Skeletal muscle tissue (tissue), 4 donors: ENCODE data around the gene IL6R. TPM values are rescaled to one million over a fixed set of nuclear protein-coding genes. Genes with fewer than 3 reads are reported as not detected.
A peak's percentile ranks its signal among the peaks of the same experiment; 100 is the strongest.

Experiments used
- H3K27ac ChIP-seq: one replicate; pipeline ENCODE4 v1.7.0; 2013; ENCODE audit warnings: mild to moderate bottlenecking, low read depth, low read length, inconsistent platforms
- H3K27me3 ChIP-seq, 3 donors: one replicate each; pipeline ENCODE4 v1.7.0; 2013; ENCODE audit warnings: low read length in 3 of 3; ENCODE audit not compliant: control insufficient read depth in 3 of 3, insufficient read depth in 3 of 3
- H3K36me3 ChIP-seq, 3 donors: one replicate each; pipeline ENCODE4 v1.7.0; 2013; ENCODE audit warnings: low read length in 3 of 3; ENCODE audit not compliant: control insufficient read depth in 3 of 3, insufficient read depth in 3 of 3
- H3K4me1 ChIP-seq, 3 donors: one replicate each; pipeline ENCODE4 v1.7.0; 2013; ENCODE audit warnings: low read length in 3 of 3, mild to moderate bottlenecking in 3 of 3; ENCODE audit not compliant: control insufficient read depth in 3 of 3, insufficient read depth in 3 of 3
- H3K4me3 ChIP-seq, 3 donors: one replicate each; pipeline ENCODE4 v1.7.0; 2013; ENCODE audit warnings: low read length in 3 of 3
- H3K9ac ChIP-seq, 3 donors: one replicate each; pipeline ENCODE4 v1.7.0; 2013; ENCODE audit warnings: low read length in 3 of 3, mild to moderate bottlenecking in 3 of 3, moderate library complexity in 2 of 3, low read depth in 1 of 3
- H3K9me3 ChIP-seq, 3 donors: one replicate each; pipeline ENCODE4 v1.7.0; 2013; ENCODE audit warnings: low read length in 3 of 3; ENCODE audit not compliant: control insufficient read depth in 3 of 3
- total RNA-seq: library from RNA; depleted of rRNA; stranded (reverse); fragments of >200 nt; gene quantifications from one replicate; pipeline ENCODE4 v1.2.3, GENCODE V29; 2014
- donor health status: Osteomylitis.

IL6R gene
- total RNA-seq, 1 donor from 2014 or later = 5.2 TPM

GRCh38 chr1:154474802-154475201, 69.7 kb downstream of the IL6R start:
- Histone ChIP-seq H3K27me3 (no peaks in the 10 kb centered on the region), H3K9ac (no peak overlapping the region), H3K4me1 (no peaks in the 10 kb centered on the region), H3K36me3 (peaks cover 1 to 3% (median 2%) of the 10 kb centered on the region in 3 donors), H3K4me3 (no peak overlapping the region), H3K9me3 (no peaks in the 10 kb centered on the region), H3K27ac (no peak overlapping the region)

DNA sequence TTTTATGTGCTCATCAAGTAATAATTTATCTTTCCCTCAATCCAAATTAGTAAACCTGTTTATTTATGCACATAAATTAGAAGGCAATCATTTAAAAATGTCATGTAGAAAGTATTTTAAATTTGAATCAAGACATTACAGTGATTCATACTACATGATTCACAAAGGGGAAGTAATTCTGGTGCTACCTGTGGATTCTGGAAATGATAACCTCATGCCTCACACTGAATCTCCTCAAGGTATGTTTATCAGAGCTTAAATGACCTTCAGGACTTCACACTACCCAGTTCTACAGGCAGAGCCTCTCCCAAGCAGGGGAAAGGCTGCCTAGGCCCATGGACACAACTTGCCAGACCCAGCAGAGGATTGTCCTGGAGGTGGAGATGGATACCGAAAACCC, 71.6 kb downstream of the IL6R start:
- no peak overlapping the region for H3K27ac ChIP-seq
- H3K9me3 ChIP-seq = no peaks in the 10 kb centered on the region
- H3K9ac ChIP-seq = no peak overlapping the region
- H3K4me1 ChIP-seq = peaks cover 0 to 2% (median 0%) of the 10 kb centered on the region in 3 donors
- peaks cover 0 to 3% (median 0%) of the 10 kb centered on the region in 3 donors for H3K36me3 ChIP-seq
- H3K27me3 ChIP-seq = no peaks in the 10 kb centered on the region
- H3K4me3 ChIP-seq = no peak overlapping the region

GRCh38 chr1:154478013-154478412, 72.9 kb downstream of the IL6R start:
- H3K36me3 ChIP-seq = no peaks in the 10 kb centered on the region
- H3K4me3 ChIP-seq = no peak overlapping the region
- H3K9me3 ChIP-seq = no peaks in the 10 kb centered on the region
- no peaks in the 10 kb centered on the region for H3K27me3 ChIP-seq
- H3K4me1 ChIP-seq = peaks cover 0 to 2% (median 0%) of the 10 kb centered on the region in 3 donors
- no peak overlapping the region for H3K9ac ChIP-seq
- H3K27ac ChIP-seq = no peak overlapping the region

DNA sequence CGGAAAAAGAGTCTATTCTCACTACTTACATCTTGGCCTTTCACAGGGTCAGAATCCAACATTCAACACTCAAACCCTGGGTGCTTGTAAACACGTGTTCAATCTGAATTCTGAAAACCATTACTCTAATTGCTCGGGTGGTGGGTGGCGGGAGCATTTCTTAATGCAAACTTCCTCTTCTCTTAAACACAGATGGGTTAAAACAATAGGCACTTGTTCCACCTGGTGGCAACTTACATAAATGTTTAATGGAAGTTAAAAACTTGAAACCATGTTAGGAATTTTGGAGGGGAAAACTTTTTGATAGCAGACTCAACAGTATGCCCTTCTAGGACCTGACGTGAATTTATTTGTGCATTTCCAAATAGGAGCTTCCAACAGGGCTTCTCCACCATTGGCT, 73.5 kb downstream of the IL6R start:
- Histone ChIP-seq H3K27me3 (no peaks in the 10 kb centered on the region), H3K9ac (no peak overlapping the region), H3K9me3 (no peaks in the 10 kb centered on the region), H3K36me3 (peaks cover 0 to 3% (median 0%) of the 10 kb centered on the region in 3 donors), H3K27ac (no peak overlapping the region), H3K4me3 (no peak overlapping the region), H3K4me1 (peaks cover 0 to 2% (median 0%) of the 10 kb centered on the region in 3 donors)

GRCh38 chr1:154479764-154480421, 74.8 kb downstream of the IL6R start:
- H3K27ac ChIP-seq = no peak overlapping the region
- H3K4me3 ChIP-seq = no peak overlapping the region
- no peaks in the 10 kb centered on the region for H3K9me3 ChIP-seq
- H3K27me3 ChIP-seq = no peaks in the 10 kb centered on the region
- peaks cover 0 to 8% (median 0%) of the 10 kb centered on the region in 3 donors for H3K36me3 ChIP-seq
- H3K4me1 ChIP-seq = peaks cover 0 to 6% (median 2%) of the 10 kb centered on the region in 3 donors
- H3K9ac ChIP-seq = no peak overlapping the region

GRCh38 chr1:154481053-154481452, 75.9 kb downstream of the IL6R start:
- no peaks in the 10 kb centered on the region for H3K9me3 ChIP-seq
- H3K4me1 ChIP-seq = peaks cover 5 to 12% (median 8%) of the 10 kb centered on the region in 3 donors
- no peak overlapping the region for H3K9ac ChIP-seq
- H3K36me3 ChIP-seq = peaks cover 1 to 11% (median 3%) of the 10 kb centered on the region in 3 donors
- no peak overlapping the region for H3K27ac ChIP-seq
- no peaks in the 10 kb centered on the region for H3K27me3 ChIP-seq
- no peak overlapping the region for H3K4me3 ChIP-seq

- H3K4me3 ChIP-seq = no peak overlapping the region
- H3K27ac ChIP-seq = peak overlapping the region; percentile 65
- H3K27me3 ChIP-seq = peaks cover 0 to 3% (median 0%) of the 10 kb centered on the region in 3 donors
- H3K9me3 ChIP-seq = no peaks in the 10 kb centered on the region
- H3K9ac ChIP-seq = no peak overlapping the region
- H3K36me3 ChIP-seq = peaks cover 5 to 13% (median 9%) of the 10 kb centered on the region in 3 donors
- peaks cover 10 to 15% (median 15%) of the 10 kb centered on the region in 3 donors for H3K4me1 ChIP-seq
Measured at GRCh38 chr1:154483941-154484803, 79.0 kb downstream of the IL6R start.

- no peak overlapping the region for H3K9ac ChIP-seq
- H3K27me3 ChIP-seq = peaks cover 0 to 4% (median 2%) of the 10 kb centered on the region in 3 donors
- no peaks in the 10 kb centered on the region for H3K9me3 ChIP-seq
- no peak overlapping the region for H3K4me3 ChIP-seq
- H3K27ac ChIP-seq = peak overlapping the region; percentile 21
- peaks cover 5 to 13% (median 9%) of the 10 kb centered on the region in 3 donors for H3K36me3 ChIP-seq
- H3K4me1 ChIP-seq = peaks cover 13 to 22% (median 15%) of the 10 kb centered on the region in 3 donors
Measured at GRCh38 chr1:154485106-154485505, 80.0 kb downstream of the IL6R start.

GRCh38 chr1:154485910-154486496, 80.9 kb downstream of the IL6R start:
- Histone ChIP-seq H3K9ac (peak overlapping the region in 2 of 3 donors; percentile 1 to 8), H3K27me3 (peaks cover 2 to 8% (median 4%) of the 10 kb centered on the region in 3 donors), H3K27ac (peak overlapping the region; percentile 21), H3K4me1 (peaks cover 13 to 24% (median 18%) of the 10 kb centered on the region in 3 donors), H3K36me3 (peaks cover 5 to 13% (median 9%) of the 10 kb centered on the region in 3 donors), H3K4me3 (no peak overlapping the region), H3K9me3 (no peaks in the 10 kb centered on the region)
